HG03159 (cell line): ENCODE results near the gene CEBPB.
"Not testable (repeated sequence)": the region's sequence is repeated elsewhere in the genome, so short reads cannot be mapped to it uniquely, and the experiment has no call there.

Experiments used
- ATAC-seq: cut with Tn5 transposase; IDR thresholded peaks from one replicate; pipeline ENCODE4 v1.9.1; 2021; ENCODE audit warnings: mild to moderate bottlenecking, moderate library complexity; ENCODE audit not compliant: unreplicated experiment

Gene CEBPB

DNA sequence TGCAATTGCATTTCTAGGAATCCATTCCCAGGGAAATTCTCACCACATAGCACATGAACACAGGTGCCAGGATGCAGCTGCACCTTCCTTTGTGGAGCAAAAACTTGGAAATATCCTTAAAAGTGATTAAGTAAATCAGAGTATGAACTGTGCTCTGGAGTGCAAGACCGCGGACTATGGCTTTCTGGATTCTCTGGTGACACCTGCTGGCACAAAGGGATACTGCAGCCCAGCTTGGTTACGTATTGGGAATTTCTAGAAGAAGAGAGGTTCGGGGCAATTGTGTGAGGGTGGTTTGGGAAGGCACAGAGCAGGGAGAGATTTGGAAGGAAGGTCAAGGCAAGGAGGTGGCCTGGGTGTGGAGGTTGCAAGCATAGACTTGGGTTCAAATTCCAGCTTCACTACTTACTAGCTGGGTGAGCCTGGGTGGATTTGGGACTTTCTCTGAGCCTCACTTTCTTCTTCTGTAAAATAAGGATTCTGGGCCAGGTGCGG is 21.3 kb upstream of the CEBPB start:
- ATAC-seq: no peak

DNA sequence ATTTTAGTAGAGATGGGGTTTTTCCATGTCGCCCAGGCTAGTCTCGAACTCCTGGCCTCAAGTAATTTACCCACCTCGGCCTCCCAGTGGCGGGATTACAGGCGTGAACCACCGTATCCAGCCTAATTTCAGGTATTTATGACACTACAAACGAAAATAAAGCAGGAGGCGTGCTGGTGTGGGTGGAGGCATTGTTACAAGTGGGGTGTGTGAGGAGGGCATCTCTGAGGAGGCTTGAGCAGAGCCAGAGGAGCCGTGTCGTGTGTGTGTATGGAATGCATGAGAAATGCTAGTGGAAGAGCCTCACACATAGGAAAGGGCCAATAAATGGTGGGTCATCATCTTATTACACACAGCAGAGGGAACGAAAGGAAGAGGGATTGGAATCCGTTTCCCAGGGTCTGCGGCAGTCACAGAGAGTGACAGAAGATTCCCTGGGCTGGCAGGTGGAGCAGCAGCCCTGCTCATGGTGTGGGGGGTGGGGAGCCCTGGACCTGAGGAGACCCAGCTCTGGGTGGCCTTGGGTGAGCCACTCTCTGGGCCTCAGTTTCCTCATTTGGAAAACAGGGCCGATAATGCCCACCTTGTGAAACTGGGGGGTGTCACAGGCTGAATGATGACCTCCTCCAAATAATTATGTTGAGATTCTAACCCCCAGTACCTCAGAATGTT is 19.9 kb upstream of the CEBPB start:
- no peak for ATAC-seq

DNA sequence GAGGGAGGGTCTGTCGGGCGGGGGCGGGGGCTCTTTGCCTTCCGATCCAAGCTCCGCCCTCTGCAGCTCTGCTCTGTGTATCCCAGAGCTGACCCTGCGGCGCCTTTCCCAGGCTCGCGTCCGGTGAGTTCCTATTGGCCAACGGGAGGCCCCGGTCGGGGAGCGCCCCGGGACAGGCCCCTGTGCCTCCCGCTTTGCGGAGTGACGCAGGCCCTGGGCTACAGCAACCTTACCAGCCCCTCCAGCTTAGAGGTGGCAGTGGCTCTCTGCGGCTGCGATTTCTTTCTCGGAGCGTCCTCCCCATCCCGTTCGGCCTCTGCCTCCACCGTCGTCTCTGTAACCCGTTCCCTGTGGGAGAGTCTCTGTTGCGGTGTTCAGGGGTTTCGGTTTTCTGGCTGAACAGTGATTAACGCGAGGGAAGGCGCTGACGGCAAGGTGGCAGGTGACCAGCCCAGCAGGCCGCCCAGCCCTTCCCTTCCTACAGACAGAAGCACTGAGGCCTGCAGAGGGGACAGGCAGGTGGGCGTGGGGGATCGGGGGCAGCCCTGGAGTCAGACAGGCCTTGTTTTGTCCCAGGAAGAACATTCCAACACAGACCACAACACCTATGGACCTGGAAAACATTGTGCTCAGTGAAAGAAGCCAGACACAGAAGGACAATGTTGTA is 18.1 kb upstream of the CEBPB start:
- no peak for ATAC-seq

DNA sequence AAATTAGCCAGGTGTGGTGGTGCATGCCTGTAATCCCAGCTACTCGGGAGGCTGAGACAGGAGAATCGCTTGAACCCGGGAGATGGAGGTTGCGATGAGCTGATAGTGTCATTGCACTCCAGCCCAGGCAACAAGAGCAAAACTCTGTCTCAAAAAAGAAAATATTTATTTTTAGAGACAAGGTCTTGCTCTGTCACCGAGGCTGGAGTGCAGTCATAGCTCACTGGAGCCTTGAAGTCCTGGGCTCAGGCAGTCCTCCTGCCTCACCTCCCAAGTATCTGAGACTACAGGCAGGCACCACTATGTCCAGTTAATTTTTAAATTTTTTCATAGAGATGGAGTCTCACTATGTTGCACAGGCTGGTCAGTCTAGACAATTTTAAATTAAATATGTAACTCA is 16.2 kb upstream of the CEBPB start:
- no peak for ATAC-seq

DNA sequence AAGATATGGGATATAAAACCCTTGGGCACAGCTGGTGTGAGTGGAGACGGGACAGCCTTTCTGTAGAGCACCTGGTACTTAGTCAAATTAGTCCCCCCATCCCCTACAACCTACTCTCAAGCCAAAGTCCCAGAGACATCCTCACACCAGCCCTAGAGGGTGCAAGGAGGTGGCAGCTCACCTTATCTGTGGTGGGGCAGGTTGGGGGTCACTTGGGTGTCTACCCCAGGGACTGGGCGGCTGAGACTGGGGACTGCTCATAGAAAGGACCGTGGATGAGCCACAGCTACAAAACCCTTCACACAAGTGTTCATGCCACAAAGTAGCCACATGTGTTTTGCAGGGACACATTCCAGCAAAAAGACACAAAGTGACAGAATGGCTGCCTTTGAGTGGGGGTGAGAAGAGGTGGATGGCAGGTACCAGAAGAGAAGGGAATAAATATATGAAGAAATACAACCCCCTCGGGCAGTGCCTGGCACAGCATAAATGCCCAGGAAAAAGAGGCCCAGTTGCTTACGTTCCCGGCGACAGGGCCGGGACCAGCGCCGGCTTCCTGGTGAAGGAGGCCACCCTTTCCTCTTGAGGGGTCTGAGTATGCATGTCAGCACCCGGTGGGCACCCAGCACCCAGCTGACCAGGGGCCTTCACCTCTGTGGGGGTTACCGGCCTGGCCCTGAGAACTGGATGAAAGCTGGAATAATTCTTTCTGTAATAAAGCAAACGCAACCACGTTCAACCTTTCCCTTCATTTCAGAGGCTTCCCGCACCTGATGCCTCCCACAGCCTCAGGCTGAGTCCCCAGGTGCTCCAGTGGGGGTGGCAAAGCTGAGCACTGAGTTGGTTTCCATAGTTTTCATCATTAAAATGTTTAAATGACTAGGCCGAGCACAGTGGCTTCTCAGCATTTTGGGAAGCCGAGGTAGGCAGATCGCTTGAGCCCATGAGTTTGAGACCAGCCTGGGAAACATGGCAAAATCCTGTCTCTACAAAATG is 14.4 kb upstream of the CEBPB start:
- no peak for ATAC-seq

DNA sequence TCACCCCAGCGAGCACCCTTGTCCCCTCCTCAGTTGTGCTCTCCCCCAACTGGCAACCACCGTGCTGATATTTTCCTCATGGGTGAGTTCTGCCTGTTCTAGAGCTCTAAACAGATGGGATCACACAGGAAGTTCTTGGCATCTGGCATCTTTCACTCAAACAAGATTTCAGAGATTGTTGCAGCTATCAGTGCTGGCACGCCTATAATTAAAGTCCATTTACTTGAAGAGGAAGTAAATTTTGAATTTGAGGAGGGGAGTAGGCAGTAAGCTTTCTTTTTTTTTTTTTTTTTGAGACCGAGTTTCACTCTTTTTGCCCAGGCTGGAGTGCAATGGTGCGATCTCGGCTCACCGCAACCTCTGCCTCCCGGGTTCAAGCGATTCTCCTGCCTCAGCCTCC is 12.0 kb upstream of the CEBPB start:
- not testable (repeated sequence) for ATAC-seq

DNA sequence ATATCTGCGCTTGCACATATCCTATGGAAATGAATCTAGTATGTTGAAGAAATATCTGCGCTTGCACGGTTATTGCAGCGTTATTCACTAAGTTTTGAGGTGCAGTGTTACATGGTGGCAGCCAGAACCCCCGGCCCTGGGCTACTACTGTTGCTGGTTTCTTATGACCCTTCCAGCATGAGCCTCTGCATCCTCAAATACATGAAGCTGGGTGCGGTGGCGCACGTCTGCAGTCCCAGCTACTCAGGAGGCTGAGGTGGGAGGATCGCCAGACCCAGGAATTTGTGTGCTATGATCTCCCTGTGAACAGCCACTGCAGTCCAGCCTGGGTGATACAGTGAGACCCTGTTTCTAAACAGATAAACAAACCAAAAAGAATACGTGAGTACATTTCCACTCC is 9.3 kb upstream of the CEBPB start:
- no peak for ATAC-seq

DNA sequence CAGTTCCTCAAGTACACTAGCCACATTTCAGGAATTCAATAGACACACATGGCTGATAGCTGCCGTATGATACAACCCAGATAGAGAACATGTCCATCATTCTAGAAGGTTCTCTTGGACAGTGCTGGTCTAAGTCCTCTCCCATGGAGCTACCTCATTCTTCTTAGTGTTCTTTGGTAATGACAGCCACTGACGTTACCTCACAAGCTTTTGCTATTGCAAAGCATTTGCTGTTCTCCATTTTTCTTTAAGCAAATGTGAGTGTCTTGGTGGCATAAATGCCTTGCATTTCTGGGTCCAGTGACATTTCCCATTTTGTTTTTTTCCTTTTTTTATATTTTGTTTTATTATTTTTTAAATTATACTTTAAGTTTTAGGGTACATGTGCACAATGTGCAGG is 8.3 kb upstream of the CEBPB start:
- no peak for ATAC-seq

DNA sequence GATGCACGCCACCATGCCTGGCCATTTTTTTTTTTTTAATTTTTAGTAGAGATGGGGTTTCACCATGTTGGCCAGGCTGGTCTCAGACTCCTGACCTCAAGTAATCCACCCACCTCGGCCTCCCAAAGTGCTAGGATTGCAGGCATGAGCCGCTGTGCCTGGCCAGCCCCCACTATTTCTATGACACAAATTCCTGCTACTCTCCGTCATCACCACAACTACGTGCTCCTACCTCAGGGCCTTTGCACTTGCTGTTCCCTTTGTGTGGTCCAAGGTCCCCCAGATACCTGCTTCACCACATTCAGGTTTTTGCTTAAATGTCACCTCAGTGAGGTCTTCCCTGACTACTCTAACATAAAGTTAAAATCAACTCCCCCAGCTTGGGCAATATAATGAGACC is 5.2 kb upstream of the CEBPB start:
- no peak for ATAC-seq

DNA sequence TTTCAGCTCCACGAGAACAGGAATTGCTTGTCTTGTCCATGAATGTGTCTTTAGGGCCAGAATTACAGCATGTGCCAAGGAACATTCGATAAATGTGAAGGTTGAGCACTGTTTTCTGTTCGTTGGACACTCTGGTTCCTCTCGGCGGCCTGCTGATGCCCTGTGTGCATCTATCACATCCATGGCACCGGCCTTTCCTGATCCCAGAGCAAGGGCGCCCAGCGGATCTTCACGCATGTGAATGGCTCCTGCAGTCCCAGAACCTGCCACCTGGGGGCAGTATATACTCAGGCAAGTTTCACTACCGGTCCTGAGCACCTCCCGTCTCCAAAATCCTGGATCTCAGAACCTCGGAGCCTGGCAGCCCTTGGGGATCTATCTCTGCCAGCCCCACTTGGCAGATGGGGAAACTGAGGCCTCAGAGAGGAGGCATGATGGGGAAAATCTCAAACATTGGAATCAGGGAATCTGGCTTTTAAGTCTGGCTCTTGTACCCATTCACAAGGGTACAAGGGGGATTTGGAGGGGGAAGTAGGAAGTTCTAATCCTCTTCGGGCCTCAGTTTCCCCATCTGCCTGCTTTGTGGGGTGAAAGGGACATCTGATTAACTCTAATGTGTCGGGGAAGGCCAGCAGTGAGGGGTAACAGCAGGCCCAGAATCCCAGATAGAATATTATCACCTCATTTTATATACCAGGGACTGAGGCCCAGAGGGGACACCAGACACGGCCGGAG is 4.3 kb upstream of the CEBPB start:
- ATAC-seq: no peak

DNA sequence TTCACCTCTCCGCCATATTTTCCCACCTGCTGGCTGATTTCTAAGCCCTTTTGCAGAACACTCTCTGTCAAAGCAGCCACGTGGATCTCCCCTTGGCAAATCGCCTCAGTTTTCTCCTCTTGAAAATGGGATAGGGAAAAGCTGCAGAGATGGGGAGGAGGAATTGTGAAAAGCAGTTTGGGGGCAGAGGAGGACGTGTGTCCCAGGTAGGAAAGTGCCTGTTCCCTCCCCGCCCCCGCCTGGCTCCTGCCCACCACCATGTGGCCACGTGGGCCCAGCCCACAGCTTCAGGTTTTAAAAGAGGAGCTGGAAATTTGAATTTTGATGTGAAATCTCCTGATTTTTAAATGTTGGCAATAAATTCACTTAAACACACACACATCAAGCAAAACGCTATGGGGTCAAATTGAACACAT is 3.6 kb upstream of the CEBPB start:
- no peak for ATAC-seq

DNA sequence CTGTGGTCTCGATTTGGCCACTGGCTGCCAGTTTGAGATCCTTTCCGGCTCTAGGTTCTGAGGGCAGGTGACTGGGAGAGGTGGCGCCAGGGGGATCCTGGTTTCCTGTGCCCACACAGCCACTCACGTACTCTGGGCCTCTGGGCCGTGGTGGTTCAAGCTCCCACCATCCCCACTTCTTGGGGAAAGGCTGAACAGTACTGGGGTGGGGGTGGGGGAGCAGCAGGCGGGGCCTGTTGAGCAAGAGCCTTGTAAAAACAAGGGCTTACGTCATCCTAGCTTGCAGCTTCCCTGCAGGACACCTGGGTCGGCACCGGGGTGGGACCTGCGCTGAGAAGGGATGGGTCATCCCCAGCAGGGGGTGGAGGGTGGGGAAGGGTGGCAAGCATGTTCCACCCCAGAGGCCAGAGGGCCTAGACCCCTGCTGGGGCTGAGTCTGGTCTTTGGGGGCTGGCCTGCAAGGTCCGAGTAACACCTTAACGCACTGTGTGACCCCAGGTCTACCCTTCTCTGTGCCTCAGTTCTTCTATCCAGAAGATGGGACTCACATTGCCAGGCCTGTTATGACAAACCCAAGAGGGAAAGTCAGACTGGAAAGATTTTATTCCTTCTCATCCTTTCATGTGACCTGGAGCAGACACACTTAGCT is 3.1 kb upstream of the CEBPB start:
- no peak for ATAC-seq

DNA sequence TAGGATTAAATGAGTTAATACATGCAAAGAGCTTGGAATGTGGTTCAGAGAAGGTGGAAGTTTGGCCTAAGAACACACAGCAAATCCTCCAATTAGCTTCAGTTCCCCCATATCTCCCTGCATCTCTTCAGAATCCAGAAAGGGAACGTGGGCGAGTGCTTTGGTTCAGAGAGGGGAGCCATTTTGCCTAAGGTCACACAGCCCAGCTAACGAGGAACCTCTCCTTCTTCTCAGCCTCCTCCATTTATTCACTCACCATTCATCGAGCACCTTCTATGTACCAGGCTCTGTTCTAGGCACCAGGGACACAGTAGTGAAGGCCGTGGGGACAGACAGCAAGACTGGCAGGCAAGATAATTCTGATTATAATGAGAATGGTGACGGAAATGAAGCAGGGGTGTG is 2.3 kb upstream of the CEBPB start:
- ATAC-seq: no peak

DNA sequence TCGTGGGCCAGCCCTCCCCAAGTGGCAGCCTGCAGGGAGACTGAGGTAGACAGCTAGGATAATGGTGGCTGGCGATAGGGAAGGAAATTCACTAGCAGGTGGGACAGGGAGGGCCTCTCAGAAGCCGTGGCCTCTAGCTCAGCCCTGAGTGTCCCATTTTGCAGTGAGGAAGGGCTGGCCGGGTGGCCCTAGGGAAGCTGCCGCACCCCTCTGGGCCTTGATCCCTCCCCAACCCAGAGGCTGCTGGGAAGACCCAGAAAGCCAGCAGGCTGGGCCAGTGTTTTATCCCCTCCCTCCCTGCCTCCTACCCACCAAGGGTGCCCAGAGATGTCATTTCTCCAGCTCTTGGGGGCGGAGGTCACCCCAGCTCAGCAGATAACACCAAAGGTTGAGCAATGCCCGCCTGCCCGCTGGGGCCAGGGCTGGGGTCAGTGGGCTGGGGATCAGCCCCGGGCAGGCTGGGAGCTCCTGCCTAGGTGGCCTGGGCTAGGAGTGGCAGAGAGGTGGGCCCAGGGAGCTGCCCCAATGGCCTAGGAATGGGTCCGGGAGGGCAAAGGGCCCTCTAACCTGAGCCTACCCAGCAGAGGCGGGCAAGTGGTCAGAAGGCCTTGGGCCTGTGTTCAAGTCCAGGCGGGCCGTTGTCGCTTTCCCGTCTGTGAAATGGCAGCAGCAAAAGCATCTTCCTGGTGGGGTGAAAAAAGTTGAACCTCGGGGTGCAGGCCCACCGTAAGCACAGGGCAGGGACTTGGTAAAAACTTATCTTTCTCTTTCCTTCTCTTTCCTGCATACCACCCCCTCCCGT is 1.6 kb upstream of the CEBPB start:
- no peak for ATAC-seq

DNA sequence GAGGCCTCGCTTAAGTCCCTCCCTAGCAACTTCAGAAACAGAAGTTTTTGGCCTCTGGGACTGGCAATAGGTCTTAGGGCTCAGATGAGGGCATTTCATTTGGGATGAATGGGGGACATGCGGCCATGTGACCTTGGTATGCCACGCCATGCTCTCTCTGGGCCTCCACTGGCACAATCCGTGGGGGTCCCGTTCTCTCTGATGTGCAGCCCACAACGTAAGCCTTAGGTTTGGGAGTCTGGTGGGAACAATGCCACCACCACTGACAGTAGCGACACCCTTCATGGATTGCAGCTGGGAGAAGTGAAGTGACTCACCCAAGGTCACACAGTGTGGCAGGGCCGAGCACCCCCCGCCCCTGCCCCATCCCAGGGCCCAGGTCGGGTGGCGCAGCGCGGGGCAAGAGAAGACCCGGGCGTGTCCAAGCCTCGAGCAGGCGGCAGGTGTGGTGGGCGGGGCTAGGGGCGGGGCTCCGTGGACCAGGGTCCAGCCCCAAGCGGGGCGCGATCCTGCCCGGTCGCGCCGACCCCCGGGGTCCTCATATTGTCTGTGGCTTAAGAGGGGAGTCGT is 864 bp upstream of the CEBPB start:
- no peak for ATAC-seq

DNA sequence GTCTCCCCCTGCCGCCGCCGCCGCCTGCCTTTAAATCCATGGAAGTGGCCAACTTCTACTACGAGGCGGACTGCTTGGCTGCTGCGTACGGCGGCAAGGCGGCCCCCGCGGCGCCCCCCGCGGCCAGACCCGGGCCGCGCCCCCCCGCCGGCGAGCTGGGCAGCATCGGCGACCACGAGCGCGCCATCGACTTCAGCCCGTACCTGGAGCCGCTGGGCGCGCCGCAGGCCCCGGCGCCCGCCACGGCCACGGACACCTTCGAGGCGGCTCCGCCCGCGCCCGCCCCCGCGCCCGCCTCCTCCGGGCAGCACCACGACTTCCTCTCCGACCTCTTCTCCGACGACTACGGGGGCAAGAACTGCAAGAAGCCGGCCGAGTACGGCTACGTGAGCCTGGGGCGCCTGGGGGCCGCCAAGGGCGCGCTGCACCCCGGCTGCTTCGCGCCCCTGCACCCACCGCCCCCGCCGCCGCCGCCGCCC is 474 bp downstream of the CEBPB start:
- peak; percentile 17 for ATAC-seq

DNA sequence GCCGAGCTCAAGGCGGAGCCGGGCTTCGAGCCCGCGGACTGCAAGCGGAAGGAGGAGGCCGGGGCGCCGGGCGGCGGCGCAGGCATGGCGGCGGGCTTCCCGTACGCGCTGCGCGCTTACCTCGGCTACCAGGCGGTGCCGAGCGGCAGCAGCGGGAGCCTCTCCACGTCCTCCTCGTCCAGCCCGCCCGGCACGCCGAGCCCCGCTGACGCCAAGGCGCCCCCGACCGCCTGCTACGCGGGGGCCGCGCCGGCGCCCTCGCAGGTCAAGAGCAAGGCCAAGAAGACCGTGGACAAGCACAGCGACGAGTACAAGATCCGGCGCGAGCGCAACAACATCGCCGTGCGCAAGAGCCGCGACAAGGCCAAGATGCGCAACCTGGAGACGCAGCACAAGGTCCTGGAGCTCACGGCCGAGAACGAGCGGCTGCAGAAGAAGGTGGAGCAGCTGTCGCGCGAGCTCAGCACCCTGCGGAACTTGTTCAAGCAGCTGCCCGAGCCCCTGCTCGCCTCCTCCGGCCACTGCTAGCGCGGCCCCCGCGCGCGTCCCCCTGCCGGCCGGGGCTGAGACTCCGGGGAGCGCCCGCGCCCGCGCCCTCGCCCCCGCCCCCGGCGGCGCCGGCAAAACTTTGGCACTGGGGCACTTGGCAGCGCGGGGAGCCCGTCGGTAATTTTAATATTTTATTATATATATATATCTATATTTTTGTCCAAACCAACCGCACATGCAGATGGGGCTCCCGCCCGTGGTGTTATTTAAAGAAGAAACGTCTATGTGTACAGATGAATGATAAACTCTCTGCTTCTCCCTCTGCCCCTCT is 1.1 kb downstream of the CEBPB start:
- ATAC-seq: peak; percentile 36
